Gastroesophageal sphincter (tissue), 4 donors: ENCODE data around the gene CD300LG. TPM values are rescaled to one million over a fixed set of nuclear protein-coding genes. Genes with fewer than 3 reads are reported as not detected.

Source experiments
- ATAC-seq: fragments of 150-250 bp; one replicate; pipeline ENCODE4 v1.9.1; 2016; ENCODE audit warnings: mild to moderate bottlenecking, moderate library complexity
- H3K27ac ChIP-seq, 4 donors: fragments of 200-600 bp; sonication (generic) in 3 of 4; 1 replicate in 3 of 4; 2 replicates in 1 of 4; pipeline ENCODE4 v1.5.1; 2016 to 2019
- H3K27me3 ChIP-seq: fragments of 200-600 bp; sonication (generic); one replicate; pipeline ENCODE4 v1.5.1; 2019
- H3K36me3 ChIP-seq, 2 donors: fragments of 200-600 bp; sonication (generic); one replicate each; pipeline ENCODE4 v1.5.1; 2019; ENCODE audit warnings: control low read depth in 1 of 2
- H3K4me1 ChIP-seq, 3 donors: fragments of 200-600 bp; sonication (generic); 1 replicate in 2 of 3; 2 replicates in 1 of 3; pipeline ENCODE4 v1.5.1; 2016 to 2019; ENCODE audit warnings: control low read depth in 2 of 3
- H3K4me3 ChIP-seq, 2 donors: fragments of 200-600 bp; sonication (generic); one replicate each; pipeline ENCODE4 v1.5.1; 2019; ENCODE audit warnings: mild to moderate bottlenecking in 1 of 2, moderate library complexity in 1 of 2
- H3K9me3 ChIP-seq, 3 donors: fragments of 200-600 bp; sonication (generic); one replicate each; pipeline ENCODE4 v1.5.1; 2017 to 2019; ENCODE audit warnings: control low read depth in 2 of 3
- CTCF ChIP-seq, 4 experiments: fragments of 200-600 bp in 2 of 4; fragments of 450-650 bp in 2 of 4; sonication (generic) in 1 of 4; IDR thresholded peaks; one replicate each; pipeline ENCODE4 v1.5.1; 2017 to 2019; ENCODE audit warnings: antibody characterized with exemption in 4 of 4, mild to moderate bottlenecking in 2 of 4, moderate library complexity in 2 of 4
- EP300 ChIP-seq: sonication (generic); formaldehyde crosslinking; IDR thresholded peaks from one replicate; pipeline ENCODE4 v1.6.1; 2017; ENCODE audit warnings: antibody characterized with exemption, mild to moderate bottlenecking
- POLR2A ChIP-seq, 2 donors: fragments of 450-650 bp; IDR thresholded peaks; one replicate each; pipeline ENCODE4 v1.6.1; 2017; ENCODE audit warnings: antibody characterized with exemption in 2 of 2, mild to moderate bottlenecking in 2 of 2, moderate library complexity in 1 of 2
- POLR2AphosphoS5 ChIP-seq: sonication (generic); formaldehyde crosslinking; IDR thresholded peaks from one replicate; pipeline ENCODE4 v1.6.1; 2017; ENCODE audit warnings: antibody characterized with exemption
- WGBS, 2 donors: methylation state at CpG; one replicate each; pipeline ENCODE4 v1.1.5; 2018; ENCODE audit warnings: low coverage in 1 of 2; 5-methylcytosine and 5-hydroxymethylcytosine counted together
- total RNA-seq, 4 donors: library from RNA; depleted of rRNA; stranded (reverse); fragments of >200 nt; gene quantifications; one replicate each; pipeline ENCODE4 v1.1.0, GENCODE V29; 2016

CD300LG gene
- total RNA-seq, 4 donors from 2014 or later = 1.6 to 16.2 (median 3.7) TPM

- 85 to 95% methylated on average over 3 to 4 of the region's 10 CpGs for WGBS, 2 donors
- peaks cover 0 to 86% of the 10 kb centered on the region in 2 donors for H3K36me3 ChIP-seq
- no peaks in the 10 kb centered on the region for H3K4me1 ChIP-seq
- H3K9me3 ChIP-seq = no peaks in the 10 kb centered on the region
- no peak overlapping the region for H3K4me3 ChIP-seq
- no peaks in the 10 kb centered on the region for H3K27me3 ChIP-seq
- no peak for ATAC-seq
- H3K27ac ChIP-seq = no peak overlapping the region
- TF ChIP-seq POLR2AphosphoS5 (no peak), EP300 (no peak), CTCF (IDR thresholded peaks at IDR 0.05) (no peak), POLR2A (IDR thresholded peaks at IDR 0.05) (no peak)
These were observed 34.3 kb upstream of the CD300LG start for GRCh38 chr17:43812396-43813265.

GRCh38 chr17:43813386-43813785, 33.6 kb upstream of the CD300LG start:
- H3K27ac ChIP-seq = no peak overlapping the region
- peaks cover 0 to 86% of the 10 kb centered on the region in 2 donors for H3K36me3 ChIP-seq
- no peaks in the 10 kb centered on the region for H3K9me3 ChIP-seq
- no peak overlapping the region for H3K4me3 ChIP-seq
- ATAC-seq = no peak
- WGBS, 2 donors = 40% methylated on average over 1 of the region's 3 CpGs; no CpG with 5 or more reads in 1 of the 2 donors
- no peaks in the 10 kb centered on the region for H3K27me3 ChIP-seq
- H3K4me1 ChIP-seq = no peaks in the 10 kb centered on the region
- TF ChIP-seq POLR2A (IDR thresholded peaks at IDR 0.05) (no peak), POLR2AphosphoS5 (no peak), EP300 (no peak), CTCF (IDR thresholded peaks at IDR 0.05) (no peak)

GRCh38 chr17:43814026-43814425, 33.0 kb upstream of the CD300LG start:
- WGBS, 2 donors = 90% methylated on average over 2 of the region's 12 CpGs; no CpG with 5 or more reads in 1 of the 2 donors
- Histone ChIP-seq H3K27me3 (no peaks in the 10 kb centered on the region), H3K4me1 (no peaks in the 10 kb centered on the region), H3K9me3 (no peaks in the 10 kb centered on the region), H3K27ac (no peak overlapping the region), H3K4me3 (no peak overlapping the region), H3K36me3 (peaks cover 0 to 86% of the 10 kb centered on the region in 2 donors)
- no peak for TF ChIP-seq POLR2AphosphoS5
- ATAC-seq = no peak

- 13 to 31% methylated on average over 1 of the region's 1 CpG for WGBS, 2 donors
- no peaks in the 10 kb centered on the region for H3K27me3 ChIP-seq
- peaks cover 0 to 84% of the 10 kb centered on the region in 2 donors for H3K36me3 ChIP-seq
- no peaks in the 10 kb centered on the region for H3K4me1 ChIP-seq
- H3K9me3 ChIP-seq = no peaks in the 10 kb centered on the region
- no peak overlapping the region for H3K4me3 ChIP-seq
- TF ChIP-seq POLR2AphosphoS5 = no peak
- no peak for TF ChIP-seq CTCF (IDR thresholded peaks at IDR 0.05)
- no peak for TF ChIP-seq EP300
- no peak for TF ChIP-seq POLR2A (IDR thresholded peaks at IDR 0.05)
- ATAC-seq = no peak
- H3K27ac ChIP-seq = no peak overlapping the region
These were observed 32.3 kb upstream of the CD300LG start for GRCh38 chr17:43814714-43815113.

GRCh38 chr17:43816336-43817320, 30.3 kb upstream of the CD300LG start:
- H3K4me1 ChIP-seq = no peaks in the 10 kb centered on the region
- TF ChIP-seq POLR2AphosphoS5 (no peak), EP300 (no peak), CTCF (IDR thresholded peaks at IDR 0.05) (no peak), POLR2A (IDR thresholded peaks at IDR 0.05) (no peak)
- H3K36me3 ChIP-seq = peaks cover 0 to 84% of the 10 kb centered on the region in 2 donors
- no peaks in the 10 kb centered on the region for H3K27me3 ChIP-seq
- H3K9me3 ChIP-seq = no peaks in the 10 kb centered on the region
- no peak overlapping the region for H3K27ac ChIP-seq
- no peak for ATAC-seq
- H3K4me3 ChIP-seq = no peak overlapping the region
- WGBS, 2 donors = 77 to 90% methylated on average over 2 to 3 of the region's 24 CpGs
